Erythroblast (primary cell): ENCODE results near the gene TRIO.

Source experiments
- GATA1 ChIP-seq: IDR thresholded peaks from 2 replicates; pipeline ENCODE4 v1.6.1; 2011; ENCODE audit warnings: low read depth, mild to moderate bottlenecking, control low read depth, low read length, moderate library complexity
- POLR2A ChIP-seq: IDR thresholded peaks from 2 replicates; pipeline ENCODE4 v1.6.1; 2011; ENCODE audit warnings: mild to moderate bottlenecking, low read length

DNA sequence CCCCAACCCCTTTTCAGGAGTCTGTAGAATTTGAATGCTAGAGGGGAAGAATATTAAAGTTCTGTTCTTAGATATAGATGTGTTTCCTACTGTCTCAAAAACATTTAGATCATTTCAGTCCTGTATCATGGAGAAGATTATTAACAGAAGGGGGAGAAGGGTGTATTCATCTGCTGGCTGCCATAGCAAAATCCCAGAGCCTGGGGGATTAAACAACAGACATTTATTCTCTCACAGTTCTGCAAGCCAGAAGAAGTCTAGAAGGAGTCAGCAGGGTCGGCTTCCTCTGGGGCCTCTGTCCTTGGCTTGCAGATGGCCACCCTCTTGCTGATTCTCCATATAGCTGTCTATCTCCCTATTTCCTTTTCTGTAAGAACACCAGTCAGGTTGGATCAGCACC is 288.4 kb downstream of the TRIO start:
- TF ChIP-seq POLR2A = no peak
- TF ChIP-seq GATA1 = no peak
